Endodermal cell (in vitro differentiated cells): ENCODE measurements around the gene PGC. TPM values are rescaled to one million over a fixed set of nuclear protein-coding genes. Genes with fewer than 3 reads are reported as not detected.

Source experiments
- DNase-seq: peaks from one replicate; pipeline ENCODE4 v3.0.0-alpha.2; 2017
- H3K27ac ChIP-seq: 2 replicates; pipeline ENCODE4 v1.5.1; 2013; ENCODE audit warnings: mild to moderate bottlenecking, low read depth, low read length, moderate library complexity
- H3K27me3 ChIP-seq: 2 replicates; pipeline ENCODE4 v1.6.1; 2013; ENCODE audit warnings: mild to moderate bottlenecking, low read length, moderate library complexity; ENCODE audit not compliant: insufficient read depth, control insufficient read depth, poor library complexity, severe bottlenecking
- H3K36me3 ChIP-seq: 2 replicates; pipeline ENCODE4 v1.7.0; 2013; ENCODE audit warnings: mild to moderate bottlenecking, low read length, moderate library complexity; ENCODE audit not compliant: control insufficient read depth, insufficient read depth
- H3K4me1 ChIP-seq: one replicate; pipeline ENCODE4 v1.7.0; 2013; ENCODE audit warnings: low read length; ENCODE audit not compliant: control insufficient read depth, insufficient read depth
- H3K4me3 ChIP-seq: 2 replicates; pipeline ENCODE4 v1.5.1; 2013; ENCODE audit warnings: mild to moderate bottlenecking, low read length, moderate library complexity
- H3K9ac ChIP-seq: 2 replicates; pipeline ENCODE4 v1.6.1; 2013; ENCODE audit warnings: mild to moderate bottlenecking, low read length, moderate library complexity; ENCODE audit not compliant: poor library complexity, severe bottlenecking; ENCODE audit errors: extremely low read depth
- H3K9me3 ChIP-seq: 2 replicates; pipeline ENCODE4 v1.6.1; 2013; ENCODE audit warnings: mild to moderate bottlenecking, low read length, moderate library complexity; ENCODE audit not compliant: control insufficient read depth
- H3K27ac Mint-ChIP-seq: 2 replicates; pipeline ENCODE4 v1.8.0; 2020; ENCODE audit warnings: mixed read lengths
- H3K27me3 Mint-ChIP-seq: 2 replicates; pipeline ENCODE4 v1.8.0; 2021; ENCODE audit warnings: mild to moderate bottlenecking, mixed read lengths; ENCODE audit not compliant: insufficient read depth
- H3K36me3 Mint-ChIP-seq: 2 replicates; pipeline ENCODE4 v1.8.0; 2020; ENCODE audit warnings: low read depth, mixed read lengths
- H3K4me1 Mint-ChIP-seq: 2 replicates; pipeline ENCODE4 v1.8.0; 2020; ENCODE audit warnings: mixed read lengths
- H3K4me3 Mint-ChIP-seq: 2 replicates; pipeline ENCODE4 v1.8.0; 2020; ENCODE audit warnings: mild to moderate bottlenecking, moderate library complexity, mixed read lengths
- H3K9me3 Mint-ChIP-seq: 2 replicates; pipeline ENCODE4 v1.8.0; 2020; ENCODE audit warnings: mild to moderate bottlenecking, mixed read lengths
- WGBS, 2 experiments: methylation state at CpG; one replicate each; pipeline versions ENCODE4 v1.1.5 to v1.1.7; 2013; ENCODE audit warnings: missing lambda C conversion rate in 2 of 2, mixed read lengths in 1 of 2; ENCODE audit not compliant: insufficient coverage in 1 of 2, insufficient read length in 1 of 2; 5-methylcytosine and 5-hydroxymethylcytosine counted together
- total RNA-seq, 2 donors: library from RNA; stranded (reverse); fragmentation: NEBNext Ultra II Directional in 1 of 2; extraction: Animal tissue kit (Norgen Biotek cat#: 25700) in 1 of 2; gene quantifications; 2 replicates in 1 of 2; 3 replicates in 1 of 2; pipeline ENCODE4 v1.2.1, GENCODE V29; 2021
- TF ChIP-seq, protein P1 (sequence below): fragments of 200-600 bp; sonication (generic); conservative IDR thresholded peaks from 2 replicates; pipeline ENCODE4 v1.5.0; 2021; ENCODE audit warnings: antibody characterized with exemption, mild to moderate bottlenecking

PGC gene
- total RNA-seq, 2 donors from 2014 or later: not detected

GRCh38 chr6:41707565-41708200, 39.5 kb downstream of the PGC start:
- Mint-ChIP-seq H3K4me1 (no peaks in the 10 kb centered on the region), H3K4me3 (no peak overlapping the region), H3K9me3 (no peaks in the 10 kb centered on the region), H3K36me3 (no peaks in the 10 kb centered on the region), H3K27ac (peak overlapping the region; percentile 25), H3K27me3 (peaks cover 6% of the 10 kb centered on the region)
- H3K27ac ChIP-seq: no peak overlapping the region
- WGBS, 2 experiments: 86 to 95% methylated on average over 4 to 13 of the region's 14 CpGs
- TF ChIP-seq, protein P1, sequence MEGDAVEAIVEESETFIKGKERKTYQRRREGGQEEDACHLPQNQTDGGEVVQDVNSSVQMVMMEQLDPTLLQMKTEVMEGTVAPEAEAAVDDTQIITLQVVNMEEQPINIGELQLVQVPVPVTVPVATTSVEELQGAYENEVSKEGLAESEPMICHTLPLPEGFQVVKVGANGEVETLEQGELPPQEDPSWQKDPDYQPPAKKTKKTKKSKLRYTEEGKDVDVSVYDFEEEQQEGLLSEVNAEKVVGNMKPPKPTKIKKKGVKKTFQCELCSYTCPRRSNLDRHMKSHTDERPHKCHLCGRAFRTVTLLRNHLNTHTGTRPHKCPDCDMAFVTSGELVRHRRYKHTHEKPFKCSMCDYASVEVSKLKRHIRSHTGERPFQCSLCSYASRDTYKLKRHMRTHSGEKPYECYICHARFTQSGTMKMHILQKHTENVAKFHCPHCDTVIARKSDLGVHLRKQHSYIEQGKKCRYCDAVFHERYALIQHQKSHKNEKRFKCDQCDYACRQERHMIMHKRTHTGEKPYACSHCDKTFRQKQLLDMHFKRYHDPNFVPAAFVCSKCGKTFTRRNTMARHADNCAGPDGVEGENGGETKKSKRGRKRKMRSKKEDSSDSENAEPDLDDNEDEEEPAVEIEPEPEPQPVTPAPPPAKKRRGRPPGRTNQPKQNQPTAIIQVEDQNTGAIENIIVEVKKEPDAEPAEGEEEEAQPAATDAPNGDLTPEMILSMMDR: no peak
- H3K27me3 ChIP-seq: no peaks in the 10 kb centered on the region
- no peak overlapping the region for H3K4me3 ChIP-seq
- H3K9me3 ChIP-seq: no peaks in the 10 kb centered on the region
- no peak for DNase-seq
- H3K4me1 ChIP-seq: no peaks in the 10 kb centered on the region
- H3K9ac ChIP-seq: no peak overlapping the region
- no peaks in the 10 kb centered on the region for H3K36me3 ChIP-seq

- H3K36me3 Mint-ChIP-seq: no peaks in the 10 kb centered on the region
- TF ChIP-seq, protein P1: no peak
- no peaks in the 10 kb centered on the region for H3K4me1 ChIP-seq
- no peak overlapping the region for H3K4me3 ChIP-seq
- H3K9ac ChIP-seq: no peak overlapping the region
- 83 to 88% methylated on average over 1 to 9 of the region's 9 CpGs for WGBS, 2 experiments
- no peaks in the 10 kb centered on the region for H3K27me3 ChIP-seq
- H3K27ac ChIP-seq: no peak overlapping the region
- no peaks in the 10 kb centered on the region for H3K9me3 Mint-ChIP-seq
- H3K36me3 ChIP-seq: no peaks in the 10 kb centered on the region
- H3K9me3 ChIP-seq: no peaks in the 10 kb centered on the region
- H3K27me3 Mint-ChIP-seq: peaks cover 6% of the 10 kb centered on the region
- DNase-seq: no peak
- H3K27ac Mint-ChIP-seq: peak overlapping the region; percentile 28
- H3K4me1 Mint-ChIP-seq: no peaks in the 10 kb centered on the region
- no peak overlapping the region for H3K4me3 Mint-ChIP-seq
Measured at GRCh38 chr6:41706876-41707564, 40.2 kb downstream of the PGC start.

- no peaks in the 10 kb centered on the region for H3K9me3 ChIP-seq
- peak; percentile 92 for DNase-seq
- H3K36me3 Mint-ChIP-seq: no peaks in the 10 kb centered on the region
- no peak overlapping the region for H3K27ac ChIP-seq
- 67% methylated on average over 15 of the region's 15 CpGs; no CpG with 5 or more reads in 1 of the 2 experiments for WGBS, 2 experiments
- TF ChIP-seq, protein P1: peak; percentile 96
- H3K4me3 Mint-ChIP-seq: no peak overlapping the region
- no peak overlapping the region for H3K27ac Mint-ChIP-seq
- peaks cover 2% of the 10 kb centered on the region for H3K4me1 Mint-ChIP-seq
- H3K27me3 Mint-ChIP-seq: peaks cover 6% of the 10 kb centered on the region
- no peaks in the 10 kb centered on the region for H3K27me3 ChIP-seq
- no peaks in the 10 kb centered on the region for H3K4me1 ChIP-seq
- no peaks in the 10 kb centered on the region for H3K36me3 ChIP-seq
- no peak overlapping the region for H3K4me3 ChIP-seq
- no peak overlapping the region for H3K9ac ChIP-seq
- H3K9me3 Mint-ChIP-seq: no peaks in the 10 kb centered on the region
Measured at GRCh38 chr6:41705996-41706835, 41.0 kb downstream of the PGC start.
